Esophagus squamous epithelium (tissue), 4 donors: Measurements from ENCODE around the gene WNT2B.

ENCODE experiments used
- POLR2A ChIP-seq, 4 donors: fragments of 450-650 bp; IDR thresholded peaks; one replicate each; pipeline ENCODE4 v1.6.1; 2017; ENCODE audit warnings: antibody characterized with exemption in 4 of 4, mild to moderate bottlenecking in 4 of 4, moderate library complexity in 3 of 4
- TF ChIP-seq, protein P1 (sequence below), 6 experiments: fragments of 450-650 bp in 4 of 6; fragments of 200-600 bp in 2 of 6; sonication (generic) in 2 of 6; IDR thresholded peaks; one replicate each; pipeline ENCODE4 v1.5.1; 2016 to 2019; ENCODE audit warnings: antibody characterized with exemption in 6 of 6, mild to moderate bottlenecking in 4 of 6, moderate library complexity in 4 of 6

DNA sequence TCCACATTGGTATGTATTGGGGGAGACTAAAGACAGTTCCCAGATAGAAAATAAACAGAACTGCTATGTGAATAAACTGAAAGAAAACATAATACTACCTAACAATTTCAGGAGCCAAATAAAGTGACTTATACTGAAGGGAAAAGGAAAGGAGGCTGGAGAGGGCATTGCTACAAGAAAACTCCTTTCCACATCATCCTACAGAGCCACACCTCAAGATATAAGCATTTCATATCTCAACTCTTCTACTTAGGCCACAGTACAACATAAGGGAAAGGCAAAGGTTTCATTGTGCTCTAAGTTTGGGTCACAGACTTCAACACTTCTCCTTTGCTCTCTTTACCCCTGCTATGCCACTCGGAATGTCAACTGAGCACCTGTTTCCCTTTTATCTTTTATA, 55.3 kb downstream of the WNT2B start:
- TF ChIP-seq POLR2A (IDR thresholded peaks at IDR 0.05) = no peak
- TF ChIP-seq, protein P1, sequence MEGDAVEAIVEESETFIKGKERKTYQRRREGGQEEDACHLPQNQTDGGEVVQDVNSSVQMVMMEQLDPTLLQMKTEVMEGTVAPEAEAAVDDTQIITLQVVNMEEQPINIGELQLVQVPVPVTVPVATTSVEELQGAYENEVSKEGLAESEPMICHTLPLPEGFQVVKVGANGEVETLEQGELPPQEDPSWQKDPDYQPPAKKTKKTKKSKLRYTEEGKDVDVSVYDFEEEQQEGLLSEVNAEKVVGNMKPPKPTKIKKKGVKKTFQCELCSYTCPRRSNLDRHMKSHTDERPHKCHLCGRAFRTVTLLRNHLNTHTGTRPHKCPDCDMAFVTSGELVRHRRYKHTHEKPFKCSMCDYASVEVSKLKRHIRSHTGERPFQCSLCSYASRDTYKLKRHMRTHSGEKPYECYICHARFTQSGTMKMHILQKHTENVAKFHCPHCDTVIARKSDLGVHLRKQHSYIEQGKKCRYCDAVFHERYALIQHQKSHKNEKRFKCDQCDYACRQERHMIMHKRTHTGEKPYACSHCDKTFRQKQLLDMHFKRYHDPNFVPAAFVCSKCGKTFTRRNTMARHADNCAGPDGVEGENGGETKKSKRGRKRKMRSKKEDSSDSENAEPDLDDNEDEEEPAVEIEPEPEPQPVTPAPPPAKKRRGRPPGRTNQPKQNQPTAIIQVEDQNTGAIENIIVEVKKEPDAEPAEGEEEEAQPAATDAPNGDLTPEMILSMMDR (IDR thresholded peaks at IDR 0.05) = no peak
